Panc1 (cell line): ENCODE results near the gene DEAF1. TPM values are rescaled to one million over a fixed set of nuclear protein-coding genes. Genes with fewer than 3 reads are reported as not detected.

Experiments
- ATAC-seq: fragments of 200-7000 bp; cut with Tn5 transposase; 2 replicates; pipeline ENCODE4 v1.9.1; 2020; ENCODE audit warnings: mild to moderate bottlenecking, moderate library complexity
- BruUV-seq: library from RNA; stranded (reverse); fragments of 400-500 nt; replicated peaks from 2 replicates; lab custom pipeline; 2021; lab: Mats Ljungman, UMichigan
- CTCF ChIA-PET: fragments of 300-600 bp; sonication (Branson Sonifier 250); formaldehyde crosslinking; loops from one replicate; lab custom pipeline; 2022; ENCODE audit warnings: antibody characterized with exemption; lab: Charles Lee
- POLR2A ChIA-PET: fragments of 300-600 bp; sonication (Branson Sonifier 250); formaldehyde crosslinking; loops from one replicate; lab custom pipeline; 2022; ENCODE audit warnings: antibody characterized with exemption; lab: Charles Lee
- DNase-seq: peaks from one replicate; pipeline ENCODE4 v3.0.0-alpha.2; 2010; ENCODE audit warnings: low read depth, low spot score
- H3K27ac ChIP-seq: 2 replicates; pipeline ENCODE4 v1.5.1; 2011; ENCODE audit warnings: mild to moderate bottlenecking, low read length, inconsistent platforms
- H3K27me3 ChIP-seq: fragments of 200-500 bp; sonication (Bioruptor generic); 2 replicates; pipeline ENCODE4 v1.6.0; 2014; ENCODE audit warnings: low read length, inconsistent platforms; ENCODE audit not compliant: control insufficient read depth, insufficient read depth
- H3K36me3 ChIP-seq: fragments of 200-500 bp; sonication (Bioruptor generic); 2 replicates; pipeline ENCODE4 v1.5.1; 2014; ENCODE audit warnings: inconsistent platforms, mild to moderate bottlenecking, low read length, moderate library complexity; ENCODE audit not compliant: control insufficient read depth, insufficient read depth
- H3K4me1 ChIP-seq: 2 replicates; pipeline ENCODE4 v1.5.1; 2011; ENCODE audit warnings: inconsistent platforms, mild to moderate bottlenecking, low read length, moderate library complexity; ENCODE audit not compliant: control insufficient read depth, insufficient read depth
- H3K4me3 ChIP-seq, 2 experiments: 2 replicates each; pipeline ENCODE4 v1.5.1; 2011 to 2012; ENCODE audit warnings: low read depth in 2 of 2, low read length in 2 of 2, mild to moderate bottlenecking in 2 of 2, inconsistent platforms in 1 of 2, moderate library complexity in 1 of 2
- H3K9me3 ChIP-seq: fragments of 200-500 bp; sonication (Bioruptor generic); 2 replicates; pipeline ENCODE4 v1.5.1; 2014; ENCODE audit warnings: low read depth, mild to moderate bottlenecking, inconsistent platforms, low read length, moderate library complexity; ENCODE audit not compliant: control insufficient read depth, insufficient read depth
- POLR2AphosphoS5 ChIP-seq: IDR thresholded peaks from 2 replicates; pipeline ENCODE4 v1.6.1; 2012; ENCODE audit warnings: mild to moderate bottlenecking, low read depth, low read length, moderate library complexity
- in situ Hi-C: cut with HindIII; loops from 2 replicates; pipeline ENCODE4 v1.10.0; 2016; ENCODE audit warnings: low sequenced_read_pairs, low pct_unique_long_range_greater_than_20kb
- intact Hi-C: fragments of 100-400 bp; cut with micrococcal nuclease; formaldehyde crosslinking; loops from one replicate; pipeline ENCODE4 v1.10.0; 2022; ENCODE audit not compliant: unreplicated experiment
- total RNA-seq: library from RNA; stranded (reverse); gene quantifications from one replicate; pipeline ENCODE4 v1.2.1, GENCODE V29; 2021; ENCODE audit not compliant: unreplicated experiment
- TF ChIP-seq, protein P1 (sequence below), 2 experiments: IDR thresholded peaks; 2 replicates each; pipeline ENCODE4 v1.6.1; 2011 to 2012; ENCODE audit warnings: low read depth in 2 of 2, control low read depth in 1 of 2, low read length in 1 of 2, mild to moderate bottlenecking in 1 of 2, moderate library complexity in 1 of 2; ENCODE audit not compliant: insufficient read depth in 1 of 2
- TF ChIP-seq, protein P2 (sequence below): fragments of 450-650 bp; IDR thresholded peaks from 2 replicates; pipeline ENCODE4 v1.5.1; 2017; ENCODE audit warnings: mild to moderate bottlenecking

The DEAF1 gene
- total RNA-seq, 1 experiment from 2014 or later, result 105 TPM

DNA sequence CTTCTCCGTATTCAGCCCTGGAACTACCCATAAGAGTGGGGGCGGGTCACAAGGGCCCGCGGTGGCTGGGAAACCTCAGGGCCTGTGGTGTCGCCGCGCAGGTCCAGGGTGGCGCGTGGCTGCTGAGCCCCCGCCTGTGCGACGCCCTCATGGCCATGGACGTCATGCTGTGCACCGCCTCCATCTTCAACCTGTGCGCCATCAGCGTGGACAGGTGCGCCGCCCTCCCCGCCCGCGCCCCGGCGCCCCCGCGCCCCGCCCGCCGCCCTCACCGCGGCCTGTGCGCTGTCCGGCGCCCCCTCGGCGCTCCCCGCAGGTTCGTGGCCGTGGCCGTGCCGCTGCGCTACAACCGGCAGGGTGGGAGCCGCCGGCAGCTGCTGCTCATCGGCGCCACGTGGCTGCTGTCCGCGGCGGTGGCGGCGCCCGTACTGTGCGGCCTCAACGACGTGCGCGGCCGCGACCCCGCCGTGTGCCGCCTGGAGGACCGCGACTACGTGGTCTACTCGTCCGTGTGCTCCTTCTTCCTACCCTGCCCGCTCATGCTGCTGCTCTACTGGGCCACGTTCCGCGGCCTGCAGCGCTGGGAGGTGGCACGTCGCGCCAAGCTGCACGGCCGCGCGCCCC, 55.6 kb downstream of the DEAF1 start:
- BruUV-seq, result no TSS peak
- ChIA-PET CTCF (no interaction called here), POLR2A (interaction anchor here (0.7 kb wide), 1 partner anchor 55 kb away, joined by 4 read pairs; no protein-coding TSS in a partner anchor)
- no peaks in the 10 kb centered on the region for H3K9me3 ChIP-seq
- intact Hi-C loops, result no loop called here
- in situ Hi-C loops, result no loop called here
- no peaks in the 10 kb centered on the region for H3K27me3 ChIP-seq
- DNase-seq (no peak), ATAC-seq (no peak)
- H3K4me1 ChIP-seq, result peaks cover 21% of the 10 kb centered on the region
- no peak overlapping the region for H3K27ac ChIP-seq
- H3K36me3 ChIP-seq, result no peaks in the 10 kb centered on the region
- TF ChIP-seq, protein P1, sequence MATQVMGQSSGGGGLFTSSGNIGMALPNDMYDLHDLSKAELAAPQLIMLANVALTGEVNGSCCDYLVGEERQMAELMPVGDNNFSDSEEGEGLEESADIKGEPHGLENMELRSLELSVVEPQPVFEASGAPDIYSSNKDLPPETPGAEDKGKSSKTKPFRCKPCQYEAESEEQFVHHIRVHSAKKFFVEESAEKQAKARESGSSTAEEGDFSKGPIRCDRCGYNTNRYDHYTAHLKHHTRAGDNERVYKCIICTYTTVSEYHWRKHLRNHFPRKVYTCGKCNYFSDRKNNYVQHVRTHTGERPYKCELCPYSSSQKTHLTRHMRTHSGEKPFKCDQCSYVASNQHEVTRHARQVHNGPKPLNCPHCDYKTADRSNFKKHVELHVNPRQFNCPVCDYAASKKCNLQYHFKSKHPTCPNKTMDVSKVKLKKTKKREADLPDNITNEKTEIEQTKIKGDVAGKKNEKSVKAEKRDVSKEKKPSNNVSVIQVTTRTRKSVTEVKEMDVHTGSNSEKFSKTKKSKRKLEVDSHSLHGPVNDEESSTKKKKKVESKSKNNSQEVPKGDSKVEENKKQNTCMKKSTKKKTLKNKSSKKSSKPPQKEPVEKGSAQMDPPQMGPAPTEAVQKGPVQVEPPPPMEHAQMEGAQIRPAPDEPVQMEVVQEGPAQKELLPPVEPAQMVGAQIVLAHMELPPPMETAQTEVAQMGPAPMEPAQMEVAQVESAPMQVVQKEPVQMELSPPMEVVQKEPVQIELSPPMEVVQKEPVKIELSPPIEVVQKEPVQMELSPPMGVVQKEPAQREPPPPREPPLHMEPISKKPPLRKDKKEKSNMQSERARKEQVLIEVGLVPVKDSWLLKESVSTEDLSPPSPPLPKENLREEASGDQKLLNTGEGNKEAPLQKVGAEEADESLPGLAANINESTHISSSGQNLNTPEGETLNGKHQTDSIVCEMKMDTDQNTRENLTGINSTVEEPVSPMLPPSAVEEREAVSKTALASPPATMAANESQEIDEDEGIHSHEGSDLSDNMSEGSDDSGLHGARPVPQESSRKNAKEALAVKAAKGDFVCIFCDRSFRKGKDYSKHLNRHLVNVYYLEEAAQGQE (IDR thresholded peaks at IDR 0.05; ENCODE audit: insufficient read depth in 1 of 2, low read depth in 2 of 2, low read length in 1 of 2), result no peak
- TF ChIP-seq, protein P2, sequence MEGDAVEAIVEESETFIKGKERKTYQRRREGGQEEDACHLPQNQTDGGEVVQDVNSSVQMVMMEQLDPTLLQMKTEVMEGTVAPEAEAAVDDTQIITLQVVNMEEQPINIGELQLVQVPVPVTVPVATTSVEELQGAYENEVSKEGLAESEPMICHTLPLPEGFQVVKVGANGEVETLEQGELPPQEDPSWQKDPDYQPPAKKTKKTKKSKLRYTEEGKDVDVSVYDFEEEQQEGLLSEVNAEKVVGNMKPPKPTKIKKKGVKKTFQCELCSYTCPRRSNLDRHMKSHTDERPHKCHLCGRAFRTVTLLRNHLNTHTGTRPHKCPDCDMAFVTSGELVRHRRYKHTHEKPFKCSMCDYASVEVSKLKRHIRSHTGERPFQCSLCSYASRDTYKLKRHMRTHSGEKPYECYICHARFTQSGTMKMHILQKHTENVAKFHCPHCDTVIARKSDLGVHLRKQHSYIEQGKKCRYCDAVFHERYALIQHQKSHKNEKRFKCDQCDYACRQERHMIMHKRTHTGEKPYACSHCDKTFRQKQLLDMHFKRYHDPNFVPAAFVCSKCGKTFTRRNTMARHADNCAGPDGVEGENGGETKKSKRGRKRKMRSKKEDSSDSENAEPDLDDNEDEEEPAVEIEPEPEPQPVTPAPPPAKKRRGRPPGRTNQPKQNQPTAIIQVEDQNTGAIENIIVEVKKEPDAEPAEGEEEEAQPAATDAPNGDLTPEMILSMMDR, result no peak
- H3K4me3 ChIP-seq, result no peak overlapping the region

DNA sequence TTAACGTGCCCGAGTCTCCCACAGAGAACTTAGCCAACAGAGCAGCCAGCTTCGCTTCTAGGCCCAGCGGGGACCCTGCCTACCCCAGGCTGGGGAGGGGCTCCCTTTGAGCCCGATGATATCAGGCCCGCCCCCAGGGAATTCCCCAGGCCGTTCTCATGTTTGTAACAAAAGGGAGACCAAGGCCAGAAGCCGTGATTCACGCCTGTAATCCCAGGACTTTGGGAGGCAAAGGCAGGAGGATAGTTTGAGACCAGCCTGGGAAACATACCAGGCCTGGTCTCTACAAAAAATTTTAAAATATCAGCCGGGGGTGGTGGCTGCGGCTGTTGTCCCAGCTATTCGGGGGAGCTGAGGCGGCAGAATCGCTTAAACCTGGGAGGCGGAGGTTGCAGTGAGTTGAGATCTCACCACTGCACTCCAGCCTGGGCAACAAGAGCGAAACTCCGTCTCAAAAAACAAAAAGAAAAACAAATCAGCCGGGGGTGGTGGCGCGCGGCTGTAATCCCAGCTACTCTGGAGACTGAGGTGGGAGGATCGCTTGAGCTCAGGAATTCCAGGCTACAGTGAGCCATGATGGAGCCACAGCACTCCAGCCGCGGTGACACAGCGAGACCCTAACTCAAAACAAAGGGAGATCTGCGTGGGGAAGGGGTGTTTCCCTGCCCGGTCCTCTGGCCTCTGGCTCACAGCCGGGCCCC, 56.2 kb downstream of the DEAF1 start:
- H3K27ac ChIP-seq, result no peak overlapping the region
- DNase-seq, result no peak
- no peaks in the 10 kb centered on the region for H3K27me3 ChIP-seq
- in situ Hi-C loops (no loop called here), intact Hi-C loops (no loop called here)
- no peaks in the 10 kb centered on the region for H3K36me3 ChIP-seq
- no peaks in the 10 kb centered on the region for H3K9me3 ChIP-seq
- no TSS peak for BruUV-seq
- no peak for ATAC-seq
- TF ChIP-seq, protein P1 (IDR thresholded peaks at IDR 0.05; ENCODE audit: insufficient read depth in 1 of 2, low read depth in 2 of 2, low read length in 1 of 2), result no peak
- 0 out of 2 replicates have a peak, but pooled peaks have one; percentile 36 for TF ChIP-seq POLR2AphosphoS5
- no peak overlapping the region for H3K4me3 ChIP-seq
- peaks cover 21% of the 10 kb centered on the region for H3K4me1 ChIP-seq
- ChIA-PET CTCF (no interaction called here), POLR2A (interaction anchor here (0.7 kb wide), 1 partner anchor 56 kb away, joined by 4 read pairs; no protein-coding TSS in a partner anchor)
